GM19193 (cell line): ENCODE results near the gene EFNA1.

ENCODE experiments used
- POLR2A ChIP-seq: IDR thresholded peaks from 4 replicates; pipeline ENCODE4 v1.6.1; 2011; ENCODE audit not compliant: insufficient read depth, insufficient read length; ENCODE audit errors: extremely low read depth

The EFNA1 gene

DNA sequence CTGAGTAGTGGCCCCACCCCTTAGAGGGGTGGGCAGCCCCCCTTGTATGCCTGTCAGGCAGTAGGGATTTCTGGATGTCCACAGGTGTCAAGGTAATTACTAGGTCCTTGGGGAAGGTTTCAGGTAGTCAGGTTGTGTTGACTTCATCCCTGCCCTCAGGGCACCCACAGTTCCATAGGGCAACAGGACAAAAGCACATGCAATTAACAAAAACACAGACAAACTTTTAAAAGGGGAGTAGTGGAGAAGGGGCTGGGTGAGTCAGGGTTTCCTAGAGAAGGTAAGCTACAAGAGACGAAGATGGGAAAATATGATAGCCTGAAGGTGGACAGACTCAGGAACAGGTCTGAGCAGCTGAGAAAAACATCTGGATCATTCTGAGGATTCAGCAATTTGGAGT lies 31.3 kb downstream of the EFNA1 start:
- no peak for TF ChIP-seq POLR2A

DNA sequence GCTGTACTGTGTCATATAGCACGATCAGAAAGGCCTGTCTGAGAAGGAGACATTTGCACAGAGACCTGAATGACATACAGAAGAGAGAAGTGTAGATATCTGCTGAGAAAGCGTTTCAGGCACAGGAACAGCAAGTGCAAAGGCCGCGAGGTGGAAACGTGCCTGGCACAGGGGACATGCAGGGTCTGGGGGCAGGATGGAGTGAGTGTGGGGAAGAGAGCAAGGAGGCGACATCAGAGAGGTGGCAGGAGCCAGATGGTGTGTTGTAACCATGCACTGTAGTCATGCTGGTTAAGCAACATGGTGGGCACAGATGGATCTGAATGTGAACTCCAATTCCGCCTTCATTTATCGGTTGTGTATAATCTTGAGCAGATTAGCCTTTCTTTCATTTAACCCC lies 32.5 kb downstream of the EFNA1 start:
- no peak for TF ChIP-seq POLR2A

DNA sequence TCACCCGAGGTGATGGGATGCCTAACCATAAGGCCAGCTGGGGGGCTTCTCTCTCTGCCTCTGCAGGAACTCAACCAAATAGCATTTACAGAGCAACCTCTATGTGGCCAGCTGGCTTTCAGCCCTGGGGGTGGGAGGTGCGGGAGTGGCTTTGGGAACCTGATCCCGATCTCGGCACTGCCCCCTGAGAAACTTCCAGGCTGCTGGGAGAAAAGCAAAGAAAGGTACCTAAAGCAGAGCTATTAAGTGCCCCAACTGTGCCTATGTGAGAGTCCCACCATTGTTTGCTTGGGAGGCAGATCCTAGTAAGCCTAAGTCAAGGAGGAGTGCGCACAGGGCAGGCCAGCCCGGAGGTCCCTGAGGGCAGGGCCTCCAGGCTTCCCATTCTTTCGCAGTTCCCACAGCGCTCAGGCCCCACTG lies 38.4 kb downstream of the EFNA1 start:
- no peak for TF ChIP-seq POLR2A

DNA sequence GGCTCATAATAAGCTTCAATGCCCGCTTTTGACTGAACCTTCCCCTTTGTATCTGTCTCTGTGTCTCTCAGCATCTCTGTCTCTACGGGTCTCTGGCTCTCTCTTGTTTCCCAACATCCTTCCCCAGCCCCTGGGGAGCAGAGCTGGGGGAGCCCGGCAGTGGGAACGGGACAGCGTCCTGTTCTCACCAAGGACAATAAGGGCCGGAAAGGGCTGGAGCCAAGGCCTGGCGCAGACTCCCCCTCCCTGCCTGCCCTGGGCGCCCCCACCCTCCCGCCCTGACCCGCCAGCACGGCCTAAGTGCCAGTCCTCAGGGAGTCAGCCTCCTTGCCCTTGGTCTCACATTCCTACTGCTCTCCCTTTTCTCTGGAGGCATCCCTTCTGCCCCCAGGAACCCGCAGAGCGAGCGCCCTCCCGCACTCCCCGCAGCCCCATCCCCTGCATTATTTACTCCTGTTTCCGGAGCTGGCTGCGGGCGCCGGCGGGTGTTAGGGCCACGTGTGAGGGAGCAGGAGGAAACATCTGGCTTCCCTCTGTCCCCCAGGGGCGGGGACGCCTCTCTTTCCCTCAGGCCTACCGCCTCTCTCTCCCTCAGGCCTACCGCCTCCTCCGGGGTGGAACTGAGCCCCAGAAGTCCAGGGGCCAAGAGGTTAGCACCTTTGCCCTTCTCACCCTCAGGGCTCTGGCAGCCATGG lies 38.9 kb downstream of the EFNA1 start:
- TF ChIP-seq POLR2A, result no peak

DNA sequence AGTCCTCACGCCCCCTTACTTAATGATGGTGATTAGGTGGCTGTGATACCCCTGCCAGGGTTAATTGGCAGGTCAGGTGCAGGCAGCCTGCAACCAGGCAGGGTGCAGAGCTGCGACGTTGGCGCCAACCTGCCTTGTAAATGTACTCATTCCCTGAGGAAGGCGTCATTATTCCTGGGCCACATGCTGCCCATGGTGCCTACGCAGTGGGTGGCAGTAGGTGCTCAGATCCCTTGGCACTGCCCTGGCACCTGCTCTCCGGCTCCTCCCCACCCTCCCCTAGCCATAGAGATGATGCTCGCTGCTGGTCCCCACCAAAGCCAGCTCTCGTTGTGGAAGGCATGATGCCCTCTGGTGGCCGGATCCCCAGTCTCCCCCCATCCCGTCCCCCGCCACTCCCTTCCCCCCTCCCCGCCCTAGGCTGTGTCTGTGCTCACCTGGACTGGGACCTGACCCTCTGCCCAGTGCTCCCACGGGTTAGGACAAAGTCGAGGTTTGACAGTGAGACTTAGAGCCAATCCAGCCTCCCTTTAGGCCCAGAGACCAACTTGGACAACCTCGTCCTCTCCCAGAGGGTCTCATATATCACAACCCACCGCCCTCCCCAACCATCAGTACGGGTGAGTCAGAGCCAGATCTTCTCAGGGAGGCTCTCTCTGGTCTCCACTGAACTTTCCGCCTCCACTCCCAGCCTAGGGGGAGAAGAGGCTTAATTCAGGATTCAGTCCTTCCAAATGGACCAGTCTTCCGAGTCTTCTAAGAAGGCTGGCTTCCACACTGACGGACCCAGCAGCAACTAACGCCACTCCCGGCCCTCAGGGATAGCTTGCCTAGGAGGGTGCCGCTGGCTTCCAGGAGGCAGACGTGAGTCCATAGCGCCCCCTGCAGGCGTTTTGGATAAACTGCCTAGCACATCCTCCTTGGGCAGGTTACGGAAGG lies 39.8 kb downstream of the EFNA1 start:
- TF ChIP-seq POLR2A, result no peak

DNA sequence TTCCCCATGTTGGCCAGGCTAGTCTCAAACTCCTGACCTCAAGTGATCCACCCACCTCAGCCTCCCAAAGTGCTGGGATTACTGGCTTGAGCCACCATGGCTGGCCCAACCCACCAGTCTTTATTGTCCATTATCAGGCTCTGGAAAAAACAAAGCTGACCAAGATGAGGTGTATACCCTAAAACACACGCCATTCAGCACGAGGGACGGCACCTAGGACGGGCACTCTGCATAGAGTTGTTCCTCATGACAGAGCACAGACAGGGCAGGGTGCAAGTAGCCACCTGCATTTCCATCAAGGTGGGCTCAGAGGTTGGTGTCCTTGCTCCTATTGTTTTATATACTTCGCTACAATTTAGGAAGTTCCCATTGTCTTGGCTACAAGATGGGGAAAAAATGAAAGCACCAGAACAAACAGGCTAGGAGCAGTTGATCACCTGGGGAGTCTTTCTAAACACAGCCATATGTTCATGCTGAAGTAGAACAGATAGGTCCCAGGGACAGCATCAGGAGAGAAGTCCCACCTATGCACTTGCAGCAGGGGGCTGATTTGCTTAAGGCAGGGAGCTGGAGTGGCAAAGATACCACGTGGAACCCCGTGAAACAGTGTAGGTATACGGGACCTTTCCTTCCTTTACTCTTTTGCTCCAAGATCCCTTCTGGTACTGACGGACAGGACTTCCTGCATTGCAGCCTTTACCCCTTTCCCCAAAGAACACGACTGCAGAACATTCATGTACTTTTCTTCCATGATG lies 41.0 kb downstream of the EFNA1 start:
- TF ChIP-seq POLR2A, result no peak

DNA sequence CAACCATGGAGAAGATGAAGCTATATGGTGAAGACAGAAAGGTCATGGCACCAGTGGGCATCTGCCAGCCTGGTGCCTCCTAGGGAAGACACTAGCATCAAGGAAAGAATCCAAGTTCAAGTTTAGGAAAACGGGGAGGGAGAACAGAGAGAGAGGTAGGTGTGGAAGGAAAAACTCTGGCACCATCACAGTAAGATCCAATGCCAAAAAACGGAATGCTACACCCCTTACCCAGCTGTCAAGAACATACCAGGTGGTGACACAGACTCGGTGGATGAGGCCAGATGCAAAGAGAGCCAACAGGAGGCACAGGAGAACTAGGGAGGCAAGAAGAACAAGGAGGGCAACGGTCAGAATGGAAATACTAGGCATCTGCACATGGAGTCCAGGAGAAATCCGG lies 41.9 kb downstream of the EFNA1 start:
- TF ChIP-seq POLR2A, result no peak

DNA sequence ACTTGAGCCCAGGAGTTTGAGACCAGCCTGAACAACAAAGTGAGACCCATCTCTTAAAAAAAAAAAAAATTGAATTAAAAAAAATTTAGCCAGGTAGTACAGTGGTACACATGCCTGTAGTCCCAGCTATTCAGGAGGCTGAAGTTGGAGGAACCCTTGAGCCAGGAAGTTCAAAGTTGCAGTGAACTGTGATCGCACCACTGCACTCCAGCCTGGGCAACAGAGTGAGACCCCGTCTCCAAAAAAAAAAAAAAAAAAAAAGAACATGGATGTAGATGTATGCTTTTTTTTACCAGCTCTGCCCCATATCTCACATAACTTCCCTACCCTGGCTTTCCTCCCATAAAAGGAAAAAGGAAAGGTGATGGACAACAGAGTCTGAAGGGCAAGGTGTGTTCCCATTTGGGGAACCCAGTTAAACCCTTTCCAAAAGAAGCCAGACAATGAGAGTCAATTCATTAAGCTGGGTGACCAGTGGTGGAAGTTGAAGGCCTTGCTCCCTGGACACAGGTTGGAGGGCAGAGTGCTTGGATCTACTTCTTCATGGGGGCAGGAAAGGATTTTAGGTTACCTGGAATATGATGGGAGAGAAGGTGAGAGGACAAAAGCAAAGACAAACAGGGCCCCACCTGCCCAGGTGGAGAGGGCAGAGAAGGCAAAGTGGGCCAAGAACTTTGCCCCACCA lies 42.6 kb downstream of the EFNA1 start:
- TF ChIP-seq POLR2A, result no peak

DNA sequence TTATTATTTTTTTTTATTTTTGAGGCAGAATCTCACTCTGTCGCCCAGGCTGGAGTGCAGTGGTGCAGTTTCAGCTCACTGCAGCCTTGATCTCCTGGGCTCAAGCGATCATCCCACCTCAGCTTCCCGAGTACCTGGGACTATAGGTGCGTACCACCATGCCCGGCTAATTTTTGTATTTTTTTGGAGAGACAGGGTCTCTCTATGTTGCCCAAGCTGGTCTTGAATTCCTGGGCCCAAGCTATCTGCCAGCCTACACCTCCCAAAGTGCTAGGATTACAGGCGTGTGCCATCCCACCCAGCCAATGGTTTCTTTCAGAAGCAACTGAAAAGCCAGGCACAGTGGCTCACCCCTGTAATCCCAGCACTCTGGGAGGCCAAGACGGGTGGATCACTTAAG lies 43.1 kb downstream of the EFNA1 start:
- TF ChIP-seq POLR2A, result no peak

DNA sequence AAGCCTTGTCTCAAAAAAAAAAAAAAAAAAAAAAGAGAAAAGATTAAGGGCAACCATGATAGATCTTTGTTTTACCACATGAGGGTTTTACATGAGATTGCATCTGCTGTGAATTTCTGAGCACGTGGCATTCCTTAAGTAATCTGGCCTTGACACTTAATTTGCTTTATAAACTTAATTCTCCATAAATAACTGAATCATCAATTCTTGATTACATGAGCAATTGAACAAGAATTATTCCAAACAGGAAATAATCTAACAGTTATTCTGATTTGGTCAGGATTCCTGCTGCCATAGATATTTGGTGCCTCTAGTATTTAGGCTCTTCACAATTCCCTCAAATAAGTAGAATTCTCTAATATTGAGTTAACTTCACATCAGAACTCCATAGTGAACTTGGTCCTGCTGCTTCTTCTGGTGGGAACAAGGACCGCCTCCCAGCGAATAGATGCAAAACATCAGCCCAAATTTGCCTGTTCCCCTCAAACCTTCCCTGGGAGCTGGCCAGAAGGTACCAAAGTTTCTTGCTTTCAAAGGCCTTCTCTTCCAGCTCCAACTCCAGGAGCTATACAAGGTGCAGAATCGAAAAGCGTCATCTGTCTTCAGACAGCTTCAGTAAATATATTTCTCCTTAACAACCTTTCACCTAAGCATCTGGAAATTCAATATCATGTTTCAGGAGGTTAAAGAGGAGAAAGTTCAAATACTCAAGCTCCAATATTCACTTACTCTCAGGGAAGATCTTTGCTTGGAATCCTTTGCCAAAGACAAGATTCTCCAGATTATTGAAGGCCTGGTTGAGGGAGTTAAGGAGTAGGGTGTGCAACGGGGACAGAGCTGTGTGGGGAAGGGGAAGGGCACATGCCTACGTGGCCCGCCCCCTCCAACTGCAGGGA lies 44.4 kb downstream of the EFNA1 start:
- TF ChIP-seq POLR2A, result no peak

DNA sequence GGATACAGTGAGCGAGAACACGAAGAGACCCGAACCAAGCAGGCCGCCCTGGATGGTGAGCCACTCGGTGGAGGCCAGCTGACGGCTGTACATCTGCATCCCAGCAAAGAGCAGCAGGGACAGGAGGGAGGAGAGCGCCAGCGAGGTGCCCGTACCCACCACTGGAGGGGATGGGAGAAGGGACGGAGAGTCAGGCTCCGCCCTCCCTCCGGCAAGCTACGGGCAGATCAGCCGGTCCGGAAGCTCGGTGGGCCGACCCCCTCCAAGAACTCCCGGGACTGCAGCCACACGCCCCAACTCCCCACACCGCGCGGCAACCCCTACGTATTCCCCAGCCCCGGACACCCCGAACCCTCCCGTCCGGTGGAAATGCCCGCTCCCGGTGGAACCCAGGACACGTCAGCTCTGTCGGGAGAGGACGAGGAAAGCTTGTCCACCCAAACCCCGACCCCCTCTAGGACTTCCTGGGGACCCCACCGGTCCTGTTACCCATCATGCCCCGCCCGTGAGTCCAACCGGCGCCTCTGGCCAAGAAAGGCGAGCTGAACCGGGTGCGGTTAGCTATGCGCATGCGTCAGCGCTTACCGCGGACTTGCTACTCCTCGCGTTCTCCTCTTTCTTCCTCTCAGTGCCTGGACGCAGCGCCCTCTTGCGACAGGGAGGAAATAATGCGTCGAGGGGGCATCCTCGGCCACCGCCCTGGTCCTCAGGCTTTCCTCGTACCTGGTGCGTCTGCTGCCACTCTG lies 45.2 kb downstream of the EFNA1 start, which contains the start of gene KRTCAP2:
Gene KRTCAP2 (minus strand): TSS at position 573 of the 746 bp plus-strand sequence. CDS start 80 bp downstream, at position 493.
- TF ChIP-seq POLR2A, result peak; percentile 91

DNA sequence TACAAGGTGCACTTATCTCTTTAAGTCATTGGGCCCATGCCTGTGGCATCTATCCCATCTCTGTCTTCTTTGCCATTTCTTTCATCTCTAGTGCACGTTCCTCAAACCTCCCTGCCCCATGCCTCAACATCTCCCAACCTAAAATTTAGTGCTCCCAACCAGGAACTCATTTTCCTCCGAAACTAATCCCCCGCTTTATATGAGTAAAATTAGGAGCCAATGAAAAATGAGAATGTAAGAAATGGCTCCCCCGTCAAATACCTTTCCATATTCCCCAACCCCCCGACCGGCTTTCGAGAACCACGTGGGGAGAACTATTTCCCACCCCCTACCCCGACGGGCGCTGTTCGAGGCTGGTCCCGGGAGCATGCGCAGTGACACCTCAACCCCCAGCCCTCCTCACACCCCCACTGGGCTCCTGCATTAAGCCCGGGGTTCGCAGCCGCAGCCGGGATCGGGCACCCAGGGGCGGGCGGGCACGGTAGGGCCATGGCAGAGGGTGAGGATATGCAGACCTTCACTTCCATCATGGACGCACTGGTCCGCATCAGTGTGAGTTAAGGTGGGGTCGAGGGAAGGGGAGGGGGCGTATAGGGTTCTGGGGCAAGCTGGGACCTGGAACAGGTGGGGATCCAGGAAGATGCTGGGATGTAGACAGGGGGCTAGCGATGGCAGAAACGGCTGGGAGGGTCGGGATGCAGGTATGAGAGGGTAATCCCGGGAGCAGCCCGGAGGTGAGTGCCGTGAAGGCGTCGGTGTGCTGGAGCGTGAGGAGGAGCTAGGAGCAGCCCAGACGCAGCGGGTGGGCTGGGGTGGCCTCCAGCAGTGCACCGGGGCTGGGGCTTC lies 46.0 kb downstream of the EFNA1 start, which contains the start of gene TRIM46:
Gene TRIM46 (plus strand): TSS at position 372 of the 846 bp plus-strand sequence. CDS start 118 bp downstream, at position 490.
- TF ChIP-seq POLR2A, result no peak
